Activated gamma-delta T cell treated with Interleukin-2 at 50 U/mL for 16 hours (primary cell): ENCODE measurements around the gene AGAP1.
"Not testable (repeated sequence)": the region's sequence is repeated elsewhere in the genome, so short reads cannot be mapped to it uniquely, and the experiment has no call there.

ENCODE experiments used
- DNase-seq: peaks from one replicate; pipeline ENCODE4 v3.0.0-alpha.2; 2020

Gene AGAP1

DNA sequence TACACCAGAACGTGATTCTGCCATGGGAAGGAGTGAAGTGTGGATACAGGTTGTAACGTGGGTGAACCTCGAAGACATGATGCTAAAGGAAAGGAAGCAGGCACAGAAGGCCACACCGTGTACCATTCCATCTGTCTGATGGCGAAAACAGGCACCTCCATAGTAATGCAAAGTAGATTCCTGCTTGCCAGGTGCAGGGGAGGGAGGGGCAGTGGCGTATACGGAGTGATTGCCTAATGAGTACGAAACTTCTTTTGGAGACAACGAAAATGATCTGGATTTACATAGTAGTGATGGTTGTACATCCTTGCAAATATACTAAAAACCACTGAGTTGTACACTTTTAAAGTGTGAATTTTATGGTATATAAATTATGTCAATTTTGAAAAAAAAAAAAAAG is 567.7 kb downstream of the AGAP1 start:
- no peak for DNase-seq

DNA sequence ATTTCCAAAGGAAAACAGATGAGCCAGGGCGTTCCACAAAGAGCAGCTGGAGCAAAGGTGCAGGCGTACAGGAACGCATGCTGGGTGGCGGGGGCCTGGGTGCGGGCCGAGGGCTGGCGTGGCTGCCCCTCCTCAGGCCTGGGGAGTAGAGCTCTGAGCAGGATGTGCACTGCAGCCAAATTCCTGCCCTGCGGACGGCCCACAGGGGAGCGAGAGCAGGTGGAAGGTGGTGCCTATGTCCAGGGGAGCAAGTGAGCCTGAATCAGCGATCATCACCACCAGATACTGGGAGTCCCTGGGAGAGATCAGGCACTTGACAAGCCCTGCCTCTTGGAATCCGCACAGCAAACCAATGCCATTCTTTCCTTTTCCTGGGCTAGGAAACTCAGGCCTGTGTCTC is 568.1 kb downstream of the AGAP1 start:
- DNase-seq = no peak

DNA sequence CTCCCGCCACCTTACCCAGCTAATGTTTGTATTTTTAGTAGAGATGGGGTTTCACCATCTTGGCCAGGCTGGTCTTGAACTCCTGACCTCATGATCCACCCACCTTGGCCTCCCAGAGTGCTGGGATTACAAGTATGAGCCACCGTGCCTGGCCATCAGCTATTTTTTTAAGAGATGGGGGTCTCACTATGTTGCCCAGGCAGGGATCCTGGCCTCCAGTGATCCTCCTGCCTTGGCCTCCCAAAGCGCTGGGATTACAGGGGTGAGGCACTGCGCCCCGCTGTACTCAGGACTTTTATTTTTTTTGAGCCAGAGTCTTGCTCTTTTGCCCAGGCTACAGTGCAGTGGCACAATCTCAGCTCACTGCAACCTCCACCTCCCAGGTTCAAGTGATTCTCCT is 569.0 kb downstream of the AGAP1 start:
- not testable (repeated sequence) for DNase-seq

DNA sequence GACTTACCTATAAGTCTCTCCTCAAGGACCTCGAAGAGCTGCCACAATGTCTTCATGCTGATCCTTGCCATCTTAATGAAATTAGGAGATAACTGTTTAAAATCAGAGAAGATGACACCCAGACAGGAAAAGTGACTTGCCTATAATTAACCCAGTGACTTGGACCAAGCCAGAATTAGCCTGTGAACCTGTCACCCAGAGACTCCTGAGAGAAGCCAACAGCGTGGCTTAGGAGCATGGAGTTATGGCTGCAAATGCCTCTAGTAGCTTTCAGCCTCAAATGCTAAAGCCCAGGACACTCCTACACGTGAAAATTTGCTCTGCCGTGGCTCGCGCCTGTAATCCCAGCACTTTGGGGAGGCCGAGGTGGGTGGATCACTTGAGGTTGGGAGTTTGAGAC is 570.2 kb downstream of the AGAP1 start:
- DNase-seq = no peak

DNA sequence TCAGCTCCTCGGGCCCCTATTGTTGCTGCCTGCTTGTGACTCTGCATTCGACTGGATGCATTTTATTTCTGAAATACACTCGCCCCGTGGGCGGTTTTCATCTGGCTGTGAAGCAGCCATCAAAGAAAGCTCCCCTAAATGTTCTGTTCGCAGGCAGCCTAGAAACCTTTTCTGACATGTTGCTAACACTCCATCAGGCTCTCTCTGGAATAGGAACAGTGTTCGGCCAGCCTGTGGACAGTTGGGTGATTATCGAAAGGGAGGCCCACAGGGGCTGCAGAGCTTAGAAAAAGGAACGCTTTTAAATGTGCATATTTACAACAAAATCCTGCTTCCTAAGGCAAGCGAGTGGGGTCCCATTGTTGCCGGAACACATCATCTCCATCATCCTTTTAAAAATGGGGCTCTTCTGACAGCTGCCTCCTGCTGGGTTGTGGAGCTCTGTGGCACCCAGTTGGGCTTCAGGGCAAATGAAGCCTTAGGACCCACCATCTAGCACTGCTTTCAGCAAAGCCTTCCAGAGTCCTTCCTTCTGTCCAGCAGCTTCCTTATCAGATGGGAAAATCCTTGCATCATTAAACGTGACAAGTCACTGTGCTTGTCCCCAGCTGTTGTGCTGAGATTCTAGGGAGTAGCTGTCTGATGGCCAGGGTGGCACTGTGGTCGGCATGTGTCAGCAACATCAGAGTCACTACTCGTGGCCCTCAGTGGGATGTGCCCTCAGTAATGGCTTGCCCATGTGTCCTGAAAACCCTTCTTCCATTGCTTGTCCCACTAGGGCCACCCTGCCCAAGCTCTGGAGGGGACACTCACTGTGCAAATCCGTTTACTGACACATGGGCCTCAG is 571.7 kb downstream of the AGAP1 start:
- no peak for DNase-seq

DNA sequence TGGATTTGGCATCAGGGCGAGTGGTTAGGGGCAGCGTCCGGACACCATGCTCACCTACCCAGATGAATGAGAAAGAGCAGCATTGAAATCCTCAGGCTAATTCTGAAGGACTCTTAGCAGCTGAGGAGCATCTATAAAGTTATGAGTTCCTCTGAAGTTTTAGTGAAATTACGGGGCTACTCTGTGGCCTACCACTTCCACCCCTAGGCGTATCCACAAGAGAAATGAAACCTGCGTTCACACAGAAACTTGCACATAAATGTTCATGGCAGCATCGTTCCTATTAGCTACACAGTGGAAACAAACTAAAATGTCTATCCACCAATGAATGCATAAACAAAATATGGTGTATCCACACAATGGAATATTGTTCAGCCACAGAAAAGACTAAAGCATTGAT is 576.4 kb downstream of the AGAP1 start:
- no peak for DNase-seq

DNA sequence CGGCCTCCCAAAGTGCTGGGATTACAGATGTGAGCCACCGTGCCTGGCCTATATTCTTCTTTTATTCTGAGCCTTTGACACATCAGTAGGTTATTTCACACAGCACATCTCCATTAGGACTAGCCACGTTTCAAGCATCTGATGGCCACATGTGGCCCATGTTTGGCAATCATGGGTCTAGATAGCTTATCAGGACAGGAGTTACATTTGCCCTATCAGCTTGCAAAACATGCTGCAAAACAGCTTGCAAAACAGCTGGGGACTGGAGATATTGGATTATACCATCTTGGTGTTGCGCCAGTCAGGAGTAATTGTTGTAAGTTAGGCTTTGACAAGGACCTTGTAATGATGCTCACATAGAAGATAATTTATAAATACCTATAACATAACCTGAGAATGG is 579.4 kb downstream of the AGAP1 start:
- DNase-seq = no peak

DNA sequence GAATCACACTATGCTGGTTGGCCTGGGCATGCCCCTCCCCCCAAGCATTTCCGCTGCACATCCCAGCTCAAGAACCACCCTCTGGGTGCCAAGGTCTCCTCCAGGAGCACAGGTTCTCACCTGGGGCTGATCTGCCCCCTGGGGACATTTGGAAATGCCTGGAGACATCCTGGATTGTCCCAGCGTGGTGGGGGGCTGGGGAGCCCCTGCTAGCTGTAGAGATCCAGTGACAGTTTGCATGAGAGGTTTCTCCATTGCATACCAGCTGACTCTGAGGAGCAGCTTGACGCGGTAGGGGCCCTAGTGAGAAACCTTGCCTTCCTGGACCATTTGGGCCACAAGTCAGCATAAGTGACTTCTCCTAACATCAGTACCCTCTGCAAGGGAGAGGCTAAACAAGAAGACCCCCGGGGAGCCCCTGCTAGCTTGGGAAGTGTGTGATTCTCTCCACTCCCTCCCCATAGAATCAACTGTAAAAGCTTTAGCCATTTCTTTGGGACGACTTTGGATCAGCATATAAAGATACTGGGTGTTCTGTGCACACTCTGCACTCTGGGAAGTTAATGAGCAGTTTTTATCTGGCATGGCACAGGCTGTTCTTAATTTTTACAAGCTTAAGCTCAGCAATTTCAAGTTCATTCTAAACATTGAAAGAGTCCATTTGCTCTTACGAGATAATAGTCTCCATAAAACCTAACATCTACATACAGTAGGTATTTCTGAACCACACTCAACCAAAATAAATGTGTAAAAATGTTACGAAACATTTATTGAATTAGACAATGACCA is 580.2 kb downstream of the AGAP1 start:
- no peak for DNase-seq

DNA sequence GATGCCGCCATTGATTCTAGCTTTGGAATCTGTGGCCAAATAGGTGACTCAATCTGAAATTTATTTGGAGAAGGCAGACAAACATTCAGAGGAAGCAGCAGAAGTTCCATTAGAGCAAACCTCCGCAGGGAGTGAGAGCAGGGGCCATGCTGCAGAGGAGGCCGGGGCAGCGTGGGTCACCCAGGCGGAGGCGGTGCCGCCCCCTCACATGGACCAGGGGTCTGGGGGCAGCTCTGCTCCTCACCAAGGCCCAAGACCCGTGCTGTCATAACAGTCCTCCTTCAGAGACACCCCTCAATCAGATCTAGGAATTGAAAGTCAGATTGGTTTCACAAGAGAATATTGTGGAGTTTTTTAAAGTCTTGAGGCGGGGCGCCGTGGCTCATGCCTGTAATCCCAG is 582.0 kb downstream of the AGAP1 start:
- no peak for DNase-seq

DNA sequence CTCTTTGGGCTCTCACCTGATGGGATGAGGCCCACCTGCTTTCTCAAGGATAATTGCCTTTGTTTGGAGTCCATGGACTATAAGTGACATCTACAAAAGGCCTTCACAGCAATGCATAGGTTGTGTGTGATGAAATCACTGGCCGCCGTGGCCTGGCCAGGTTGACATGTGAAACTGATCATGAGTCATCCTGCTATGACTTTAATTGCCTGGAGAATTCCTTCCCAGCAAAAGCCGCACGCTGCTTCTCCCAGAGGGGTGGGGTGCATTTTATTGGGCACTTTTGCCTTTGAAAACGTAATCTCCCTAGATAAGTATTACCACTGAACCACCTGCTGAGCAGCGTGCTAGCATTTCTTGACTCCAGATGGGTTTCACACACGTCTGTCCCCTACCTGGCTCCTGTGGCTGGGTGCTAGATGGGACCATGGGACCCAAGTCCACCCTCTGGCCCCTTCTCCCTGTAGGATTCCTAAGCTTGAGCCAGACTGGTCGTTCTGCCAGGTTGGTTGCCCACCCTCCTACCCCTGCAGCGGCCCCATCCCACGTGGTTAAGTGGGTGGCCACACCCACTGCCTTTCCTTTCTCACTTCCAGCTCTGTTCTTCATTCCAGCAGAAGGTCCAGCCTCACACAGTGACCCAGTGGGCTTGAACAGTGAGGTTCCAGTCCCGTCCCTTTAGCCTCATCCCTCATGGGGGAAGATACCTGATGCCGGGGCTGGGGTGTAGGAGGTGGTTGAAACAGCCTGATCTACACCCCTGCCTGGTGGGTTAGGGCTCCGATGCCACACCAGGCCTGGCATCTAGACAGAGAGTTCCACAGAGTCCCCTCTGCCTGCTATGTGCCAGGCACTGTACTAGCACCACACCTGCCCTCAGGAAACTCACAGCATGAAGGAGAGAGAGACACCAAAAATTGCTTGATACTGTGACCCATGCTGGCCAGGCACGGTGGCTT is 584.7 kb downstream of the AGAP1 start:
- no peak for DNase-seq

DNA sequence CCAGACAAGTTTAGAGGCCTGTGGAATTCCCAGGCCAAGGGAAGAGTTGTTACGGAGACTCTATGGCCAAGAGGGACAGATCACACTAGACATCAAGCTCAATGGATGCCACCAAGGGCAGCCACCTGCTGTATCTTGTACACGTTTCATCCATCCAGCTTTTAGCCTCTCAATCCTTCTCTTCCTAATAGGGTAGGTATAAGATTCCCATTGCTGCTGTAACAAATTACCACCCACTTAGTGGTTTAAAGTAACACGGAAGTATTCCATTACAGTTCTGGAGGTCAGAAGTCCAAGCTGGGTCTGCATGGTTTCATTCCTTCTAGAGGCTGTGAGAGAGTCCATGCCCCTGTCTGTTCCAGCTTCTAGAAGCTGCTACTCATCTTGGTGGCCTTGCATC is 586.6 kb downstream of the AGAP1 start:
- DNase-seq = no peak

DNA sequence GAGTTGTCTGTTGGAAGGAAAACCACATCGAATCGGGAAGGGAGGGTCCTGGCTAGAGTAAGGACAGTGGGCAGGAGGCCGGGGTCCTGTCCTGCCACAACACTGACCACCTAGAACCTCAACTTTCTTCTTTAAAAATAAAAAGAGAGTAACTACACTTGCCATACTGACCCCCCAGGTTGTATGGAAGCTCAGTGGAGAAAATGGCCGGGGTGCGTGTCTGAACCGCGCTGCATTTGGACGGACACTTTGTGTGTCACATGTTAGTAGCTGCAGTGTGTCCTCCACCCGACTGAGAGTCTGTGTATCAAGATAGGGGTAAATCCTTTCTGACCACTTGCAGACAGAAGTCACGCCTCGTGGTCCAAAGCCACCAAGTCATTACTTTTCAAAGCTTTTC is 587.3 kb downstream of the AGAP1 start:
- no peak for DNase-seq

DNA sequence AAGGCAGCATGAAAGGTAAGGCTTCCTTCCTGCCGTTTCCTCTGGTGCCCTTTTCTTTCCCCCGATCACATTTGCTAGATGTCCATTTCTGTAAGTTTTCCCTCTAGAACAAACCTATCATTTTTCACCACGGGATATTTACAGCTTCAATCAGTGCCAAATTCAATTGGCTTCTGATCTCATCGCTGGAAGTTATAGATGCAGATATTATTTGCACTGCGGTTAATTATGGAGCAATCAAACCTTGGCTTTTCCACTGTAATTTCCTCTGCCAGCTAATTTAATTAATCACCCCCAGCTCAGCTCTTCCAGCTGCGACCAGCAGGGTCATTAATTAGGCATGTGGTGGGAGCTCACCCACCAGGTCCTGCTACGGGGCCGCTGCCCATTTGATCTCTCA is 588.2 kb downstream of the AGAP1 start:
- DNase-seq = no peak

DNA sequence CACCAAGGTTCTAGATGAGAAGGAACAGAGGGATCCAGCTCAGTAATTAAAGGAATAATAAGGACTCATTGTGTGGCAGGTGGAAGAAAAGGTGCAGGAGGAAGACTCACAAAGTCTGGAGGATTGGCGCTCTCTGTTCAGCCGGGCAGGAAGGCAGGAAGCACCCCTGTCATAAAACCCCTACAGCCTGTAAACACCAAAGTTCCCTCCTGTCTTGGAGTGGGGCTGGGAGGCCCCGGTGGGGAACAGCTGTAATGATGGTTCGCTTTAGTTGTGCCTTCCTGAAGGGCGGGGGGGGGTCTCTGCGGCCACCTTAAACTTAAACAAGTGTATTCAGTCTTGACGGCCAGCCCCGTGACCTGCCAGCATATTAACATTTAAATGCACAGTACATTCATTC is 590.1 kb downstream of the AGAP1 start:
- DNase-seq = no peak

DNA sequence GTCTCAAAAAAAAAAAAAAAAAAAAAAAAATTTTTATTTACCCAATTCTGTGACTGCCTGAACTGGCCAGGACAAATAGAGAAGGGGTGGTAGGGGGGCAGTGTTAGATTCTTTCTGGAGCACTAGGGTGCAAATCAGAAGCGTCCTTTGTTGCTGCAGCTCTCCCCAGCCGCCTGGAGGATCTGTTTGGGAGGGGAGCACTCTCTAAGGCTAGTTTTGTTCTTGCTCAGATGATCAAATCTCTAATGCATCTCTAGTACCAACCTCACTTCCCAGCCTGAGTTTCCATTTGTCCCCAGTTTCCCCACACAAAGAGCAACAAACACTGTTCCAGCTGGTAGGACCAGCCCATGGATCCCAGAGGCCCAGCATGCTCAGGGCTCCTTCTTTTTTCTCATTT is 591.4 kb downstream of the AGAP1 start:
- no peak for DNase-seq

DNA sequence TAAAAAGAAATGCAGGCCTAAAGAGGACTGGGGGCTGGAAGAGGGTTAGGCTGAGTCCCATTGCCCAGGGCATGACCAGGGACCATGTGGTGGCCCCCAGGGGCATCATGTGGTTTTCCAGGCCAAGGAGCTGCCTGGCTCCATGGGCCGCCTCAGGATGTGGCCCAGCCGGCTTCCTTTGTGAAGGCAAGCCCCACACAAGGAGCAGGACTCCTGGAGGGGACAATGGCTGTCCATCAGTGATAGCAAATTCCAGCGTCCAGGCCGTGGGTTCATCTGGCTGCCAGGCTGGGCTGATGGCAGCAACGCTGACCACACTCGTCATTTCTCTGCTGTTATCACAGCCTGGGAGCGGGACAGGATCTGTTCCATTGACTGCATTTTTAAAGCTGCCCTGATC is 591.8 kb downstream of the AGAP1 start:
- no peak for DNase-seq

DNA sequence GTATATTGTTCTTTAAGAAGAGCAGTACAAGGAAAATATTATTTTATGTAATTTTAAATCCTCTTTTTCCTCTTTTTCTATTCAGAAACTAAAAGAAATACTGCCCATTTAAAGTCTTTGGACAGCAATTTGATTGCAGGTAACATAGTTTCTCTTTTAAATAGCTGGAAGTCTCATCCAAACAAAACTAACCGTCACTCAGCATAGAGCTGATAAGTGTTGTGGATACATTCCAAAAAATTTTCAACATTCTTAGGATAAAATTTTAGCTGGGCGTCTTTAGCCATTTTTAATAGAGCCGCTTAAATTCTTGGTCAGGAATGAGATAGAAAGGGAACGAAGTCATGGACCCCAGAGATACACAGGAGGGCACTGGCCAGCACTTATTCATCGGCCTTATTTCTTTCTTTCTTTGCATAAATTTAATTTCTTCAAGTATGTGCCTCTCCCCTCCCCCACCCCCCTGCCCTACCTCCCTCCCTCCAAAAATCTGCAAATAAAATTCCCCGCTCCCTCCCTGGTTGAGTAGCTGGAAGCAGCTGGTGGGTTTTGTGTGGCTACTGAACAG is 592.6 kb downstream of the AGAP1 start:
- DNase-seq = no peak

DNA sequence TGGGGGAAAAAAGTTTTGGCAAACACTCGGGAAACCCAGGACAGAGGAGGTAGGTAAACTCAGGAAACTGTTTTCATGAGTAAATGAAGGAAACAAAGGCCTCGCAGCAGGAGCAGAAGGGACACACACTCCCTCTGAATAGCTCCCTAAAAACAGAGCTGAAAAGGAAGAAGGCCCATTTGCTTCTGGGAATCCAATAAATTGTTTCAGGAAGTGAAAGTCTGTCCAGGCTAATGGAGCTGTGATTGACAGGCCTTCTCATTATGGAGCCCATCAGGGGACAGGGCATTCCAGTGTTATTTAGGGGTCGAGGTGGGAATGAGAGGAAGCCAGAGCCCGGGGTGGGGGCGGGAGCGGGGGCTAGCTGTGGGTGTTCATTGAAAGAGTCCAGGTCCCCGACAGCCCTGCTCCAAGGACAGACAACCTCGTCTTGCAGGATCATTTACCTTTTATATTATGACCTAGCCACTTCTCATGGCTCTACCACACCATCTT is 593.2 kb downstream of the AGAP1 start:
- no peak for DNase-seq

DNA sequence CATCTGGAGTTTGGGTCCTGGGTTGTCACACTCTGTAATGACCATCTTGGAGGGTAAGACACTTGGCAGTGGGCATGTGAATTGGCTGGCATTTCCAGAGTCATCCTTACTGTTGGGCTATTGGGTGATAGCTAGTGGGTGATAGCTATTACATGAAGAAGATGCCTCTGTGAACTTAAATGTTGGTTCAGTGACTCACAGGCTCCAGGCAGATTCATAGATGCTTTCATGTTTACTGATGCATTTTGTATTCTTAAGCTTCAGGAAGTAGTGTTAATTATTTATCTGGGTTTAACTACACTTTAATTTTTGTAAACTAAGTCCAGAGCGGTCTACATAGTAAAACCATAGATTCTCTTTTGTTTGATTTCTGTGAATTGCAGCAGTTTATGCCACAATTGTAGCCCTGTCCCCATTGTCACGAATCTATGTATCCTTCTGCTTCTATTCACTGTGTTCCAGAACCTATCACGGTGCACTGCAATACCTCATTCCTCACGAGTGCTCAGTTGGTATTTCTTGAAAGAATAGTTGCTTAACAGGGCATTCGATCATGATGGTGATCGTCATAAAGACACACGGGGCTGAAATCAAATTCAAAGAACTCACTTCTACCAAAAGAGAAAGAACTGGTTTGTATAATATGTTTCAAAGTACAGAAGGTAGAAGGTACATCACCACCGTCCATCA is 594.7 kb downstream of the AGAP1 start:
- DNase-seq = no peak

DNA sequence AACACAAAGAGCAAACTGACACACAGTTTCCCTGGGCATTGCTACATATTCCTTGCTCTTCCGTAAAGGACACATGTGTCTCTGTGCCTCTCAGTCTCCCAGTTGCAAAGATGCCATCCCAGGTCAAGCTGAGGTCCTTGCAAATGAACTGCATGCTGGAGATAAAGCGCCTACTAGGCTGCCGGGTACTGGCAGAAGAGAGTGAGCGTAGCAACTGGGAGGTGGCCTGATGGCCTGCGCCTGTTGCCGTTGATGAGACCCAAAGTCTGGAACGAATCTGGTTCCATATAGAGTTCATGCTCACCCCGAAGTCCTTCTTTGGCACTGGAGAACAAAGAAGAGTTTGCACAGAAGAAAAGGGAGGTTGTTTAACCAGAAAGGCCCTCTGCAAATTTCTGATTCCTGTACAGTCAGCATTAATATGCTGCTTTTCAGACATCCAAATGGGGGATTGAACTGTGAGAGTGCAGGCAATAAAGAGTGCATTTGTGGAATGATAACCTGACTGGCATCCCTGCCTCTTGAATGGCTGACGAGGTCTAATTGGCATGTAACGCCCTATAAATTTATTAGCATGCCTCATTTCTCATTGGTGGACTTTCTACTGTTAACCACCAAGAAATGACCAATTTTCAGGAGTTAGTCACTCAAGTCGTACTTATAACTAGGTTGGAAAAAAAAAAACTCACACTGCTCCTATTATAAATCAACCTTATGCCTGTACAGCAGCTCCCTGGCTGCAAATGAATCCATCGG is 595.6 kb downstream of the AGAP1 start:
- DNase-seq = no peak

DNA sequence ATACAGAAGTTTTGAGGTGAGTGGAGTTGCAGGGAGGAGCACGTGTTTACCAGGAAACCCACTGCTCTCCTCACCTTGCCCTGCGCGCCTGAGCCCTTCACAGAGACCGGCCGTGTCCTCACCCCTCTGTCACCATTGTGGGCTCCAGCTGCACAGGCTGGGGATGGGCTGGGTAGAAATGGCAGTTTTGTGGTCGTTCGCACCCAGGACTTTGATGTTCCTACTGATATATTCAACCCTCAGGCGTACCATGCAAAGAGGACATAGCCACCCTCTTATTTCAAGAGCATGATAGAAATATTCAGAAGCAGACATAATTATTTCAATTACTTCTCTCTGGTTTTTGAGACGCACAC is 596.2 kb downstream of the AGAP1 start:
- no peak for DNase-seq
